ENCODE measurements around the gene SLCO4A1. TPM values are rescaled to one million over a fixed set of nuclear protein-coding genes. Genes with fewer than 3 reads are reported as not detected.

SLCO4A1 gene
- total RNA-seq, 2 donors from 2014 or later: 2.9 to 5.0 TPM

GRCh38 chr20:62696434-62696957 lies 54.2 kb downstream of the SLCO4A1 start:
- Mint-ChIP-seq H3K27ac (no peak overlapping the region), H3K36me3 (ENCODE audit: low read depth) (no peaks in the 10 kb centered on the region), H3K9me3 (no peaks in the 10 kb centered on the region), H3K4me3 (no peak overlapping the region), H3K27me3 (ENCODE audit: insufficient read depth) (no peaks in the 10 kb centered on the region), H3K4me1 (peaks cover 2% of the 10 kb centered on the region)
- TF ChIP-seq, protein P1, sequence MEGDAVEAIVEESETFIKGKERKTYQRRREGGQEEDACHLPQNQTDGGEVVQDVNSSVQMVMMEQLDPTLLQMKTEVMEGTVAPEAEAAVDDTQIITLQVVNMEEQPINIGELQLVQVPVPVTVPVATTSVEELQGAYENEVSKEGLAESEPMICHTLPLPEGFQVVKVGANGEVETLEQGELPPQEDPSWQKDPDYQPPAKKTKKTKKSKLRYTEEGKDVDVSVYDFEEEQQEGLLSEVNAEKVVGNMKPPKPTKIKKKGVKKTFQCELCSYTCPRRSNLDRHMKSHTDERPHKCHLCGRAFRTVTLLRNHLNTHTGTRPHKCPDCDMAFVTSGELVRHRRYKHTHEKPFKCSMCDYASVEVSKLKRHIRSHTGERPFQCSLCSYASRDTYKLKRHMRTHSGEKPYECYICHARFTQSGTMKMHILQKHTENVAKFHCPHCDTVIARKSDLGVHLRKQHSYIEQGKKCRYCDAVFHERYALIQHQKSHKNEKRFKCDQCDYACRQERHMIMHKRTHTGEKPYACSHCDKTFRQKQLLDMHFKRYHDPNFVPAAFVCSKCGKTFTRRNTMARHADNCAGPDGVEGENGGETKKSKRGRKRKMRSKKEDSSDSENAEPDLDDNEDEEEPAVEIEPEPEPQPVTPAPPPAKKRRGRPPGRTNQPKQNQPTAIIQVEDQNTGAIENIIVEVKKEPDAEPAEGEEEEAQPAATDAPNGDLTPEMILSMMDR (conservative IDR thresholded peaks at IDR 0.05): no peak
- no peak overlapping the region for H3K27ac ChIP-seq (ENCODE audit: low read depth, low read length)
- H3K4me1 ChIP-seq (ENCODE audit: control insufficient read depth, insufficient read depth, low read length): no peaks in the 10 kb centered on the region
- 89 to 91% methylated on average over 10 to 12 of the region's 16 CpGs for WGBS, 2 experiments (ENCODE audit: insufficient coverage in 1 of 2, insufficient read length in 1 of 2)
- H3K27me3 ChIP-seq (ENCODE audit: control insufficient read depth, insufficient read depth, low read length, poor library complexity, severe bottlenecking): no peaks in the 10 kb centered on the region
- H3K36me3 ChIP-seq (ENCODE audit: control insufficient read depth, insufficient read depth, low read length): no peaks in the 10 kb centered on the region
- DNase-seq: no peak
- H3K4me3 ChIP-seq (ENCODE audit: low read length): no peak overlapping the region
- H3K9me3 ChIP-seq (ENCODE audit: control insufficient read depth, low read length): no peaks in the 10 kb centered on the region
- H3K9ac ChIP-seq (ENCODE audit: extremely low read depth, low read length, poor library complexity, severe bottlenecking): no peak overlapping the region

DNA sequence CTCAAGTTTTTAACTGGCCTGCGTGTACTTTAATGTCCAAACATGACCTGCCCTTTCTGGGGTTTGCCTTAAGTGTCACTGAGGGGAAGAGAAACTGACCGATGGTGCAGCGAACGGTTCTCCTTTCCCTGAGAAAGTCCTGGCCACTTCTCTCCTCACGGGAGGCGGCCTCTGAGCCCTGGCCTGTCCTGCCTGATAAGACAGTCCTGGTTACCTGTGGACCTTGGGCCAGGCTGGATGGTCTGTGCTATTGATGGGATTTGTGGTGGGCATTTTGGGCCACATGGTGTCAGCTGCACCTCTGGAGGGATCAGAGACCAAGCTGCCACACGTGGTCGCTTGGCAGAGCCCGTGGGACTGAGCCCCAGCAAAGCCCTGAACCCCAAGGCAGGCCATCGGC lies 54.7 kb downstream of the SLCO4A1 start:
- H3K36me3 Mint-ChIP-seq (ENCODE audit: low read depth): no peaks in the 10 kb centered on the region

DNA sequence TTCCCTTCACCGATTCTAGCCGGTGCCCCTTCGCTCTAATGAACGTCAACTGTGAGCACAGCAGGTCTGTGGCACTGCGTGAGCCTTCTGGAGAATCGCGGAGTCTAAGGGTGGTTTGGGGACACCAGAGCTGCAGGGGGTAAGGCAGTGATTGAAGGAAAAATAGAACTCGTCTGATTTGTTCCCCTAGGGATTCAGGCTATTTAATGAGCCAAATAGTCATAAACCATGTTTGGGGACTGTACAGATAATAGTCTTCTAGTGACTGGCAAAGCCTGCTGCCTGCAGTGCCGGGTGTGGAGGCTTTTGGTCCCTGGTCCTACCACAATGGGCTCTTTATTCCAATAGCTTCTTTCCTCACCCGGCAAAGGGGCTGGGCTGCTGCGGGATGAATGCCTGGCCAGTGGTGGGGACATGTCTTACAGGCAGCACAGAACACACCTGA lies 55.2 kb downstream of the SLCO4A1 start:
- no peaks in the 10 kb centered on the region for H3K36me3 ChIP-seq (ENCODE audit: control insufficient read depth, insufficient read depth, low read length)
- no peak overlapping the region for H3K27ac ChIP-seq (ENCODE audit: low read depth, low read length)
- H3K9me3 Mint-ChIP-seq: no peaks in the 10 kb centered on the region
- WGBS, 2 experiments (ENCODE audit: insufficient coverage in 1 of 2, insufficient read length in 1 of 2): 92% methylated on average over 9 to 11 of the region's 11 CpGs
- H3K4me3 ChIP-seq (ENCODE audit: low read length): no peak overlapping the region
- H3K27me3 Mint-ChIP-seq (ENCODE audit: insufficient read depth): no peaks in the 10 kb centered on the region
- H3K27ac Mint-ChIP-seq: no peak overlapping the region
- no peaks in the 10 kb centered on the region for H3K4me1 ChIP-seq (ENCODE audit: control insufficient read depth, insufficient read depth, low read length)
- H3K4me3 Mint-ChIP-seq: no peak overlapping the region
- no peaks in the 10 kb centered on the region for H3K36me3 Mint-ChIP-seq (ENCODE audit: low read depth)
- H3K9ac ChIP-seq (ENCODE audit: extremely low read depth, low read length, poor library complexity, severe bottlenecking): no peak overlapping the region
- peaks cover 2% of the 10 kb centered on the region for H3K4me1 Mint-ChIP-seq
- TF ChIP-seq, protein P1 (conservative IDR thresholded peaks at IDR 0.05): no peak
- H3K9me3 ChIP-seq (ENCODE audit: control insufficient read depth, low read length): no peaks in the 10 kb centered on the region
- no peaks in the 10 kb centered on the region for H3K27me3 ChIP-seq (ENCODE audit: control insufficient read depth, insufficient read depth, low read length, poor library complexity, severe bottlenecking)
- DNase-seq: no peak

More for the DNA sequence above, 54.7 kb downstream of the SLCO4A1 start:
- no peak overlapping the region for H3K9ac ChIP-seq (ENCODE audit: extremely low read depth, low read length, poor library complexity, severe bottlenecking)
- Mint-ChIP-seq H3K27me3 (ENCODE audit: insufficient read depth) (no peaks in the 10 kb centered on the region), H3K9me3 (no peaks in the 10 kb centered on the region), H3K4me1 (peaks cover 2% of the 10 kb centered on the region), H3K4me3 (no peak overlapping the region), H3K27ac (no peak overlapping the region)
- H3K4me1 ChIP-seq (ENCODE audit: control insufficient read depth, insufficient read depth, low read length): no peaks in the 10 kb centered on the region
- TF ChIP-seq, protein P1 (conservative IDR thresholded peaks at IDR 0.05): no peak
- 91 to 98% methylated on average over 6 to 10 of the region's 10 CpGs for WGBS, 2 experiments (ENCODE audit: insufficient coverage in 1 of 2, insufficient read length in 1 of 2)
- H3K27me3 ChIP-seq (ENCODE audit: control insufficient read depth, insufficient read depth, low read length, poor library complexity, severe bottlenecking): no peaks in the 10 kb centered on the region
- H3K4me3 ChIP-seq (ENCODE audit: low read length): no peak overlapping the region
- no peak for DNase-seq
- H3K27ac ChIP-seq (ENCODE audit: low read depth, low read length): no peak overlapping the region
- H3K9me3 ChIP-seq (ENCODE audit: control insufficient read depth, low read length): no peaks in the 10 kb centered on the region
- no peaks in the 10 kb centered on the region for H3K36me3 ChIP-seq (ENCODE audit: control insufficient read depth, insufficient read depth, low read length)
